Upper lobe of left lung (tissue), 4 donors: Measurements from ENCODE around the gene DPYD.

Experiments
- POLR2A ChIP-seq, 4 donors: fragments of 450-650 bp; IDR thresholded peaks; one replicate each; pipeline ENCODE4 v1.5.1; 2016 to 2017; ENCODE audit warnings: antibody characterized with exemption in 4 of 4, mild to moderate bottlenecking in 2 of 4
- POLR2AphosphoS5 ChIP-seq, 2 donors: sonication (generic); formaldehyde crosslinking; IDR thresholded peaks; one replicate each; pipeline ENCODE4 v1.5.1; 2017; ENCODE audit warnings: antibody characterized with exemption in 2 of 2
- TF ChIP-seq, protein P1 (sequence below), 6 experiments: fragments of 450-650 bp in 4 of 6; fragments of 200-600 bp in 2 of 6; sonication (generic) in 2 of 6; IDR thresholded peaks; one replicate each; pipeline ENCODE4 v1.5.1; 2016 to 2019; ENCODE audit warnings: antibody characterized with exemption in 6 of 6

DNA sequence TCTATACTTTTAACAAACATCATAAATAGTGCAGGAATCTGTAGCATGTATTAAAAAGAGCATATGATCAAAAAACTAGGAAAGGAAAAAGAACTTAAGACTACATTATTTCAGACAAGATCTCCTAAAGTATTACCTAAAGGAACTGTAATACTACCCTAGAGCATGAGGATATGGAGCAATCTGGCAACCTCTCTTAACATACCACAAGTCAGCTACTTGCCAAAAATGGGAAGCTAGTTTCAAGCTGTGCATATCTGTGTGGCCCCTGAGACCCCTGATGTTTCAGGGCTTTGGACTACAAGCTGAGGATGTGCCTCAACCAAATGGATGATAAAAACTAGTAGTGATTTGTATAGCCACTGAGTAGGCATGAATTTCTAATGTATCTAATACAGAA is 673.6 kb downstream of the DPYD start:
- TF ChIP-seq POLR2A (IDR thresholded peaks at IDR 0.05), result no peak
- TF ChIP-seq, protein P1, sequence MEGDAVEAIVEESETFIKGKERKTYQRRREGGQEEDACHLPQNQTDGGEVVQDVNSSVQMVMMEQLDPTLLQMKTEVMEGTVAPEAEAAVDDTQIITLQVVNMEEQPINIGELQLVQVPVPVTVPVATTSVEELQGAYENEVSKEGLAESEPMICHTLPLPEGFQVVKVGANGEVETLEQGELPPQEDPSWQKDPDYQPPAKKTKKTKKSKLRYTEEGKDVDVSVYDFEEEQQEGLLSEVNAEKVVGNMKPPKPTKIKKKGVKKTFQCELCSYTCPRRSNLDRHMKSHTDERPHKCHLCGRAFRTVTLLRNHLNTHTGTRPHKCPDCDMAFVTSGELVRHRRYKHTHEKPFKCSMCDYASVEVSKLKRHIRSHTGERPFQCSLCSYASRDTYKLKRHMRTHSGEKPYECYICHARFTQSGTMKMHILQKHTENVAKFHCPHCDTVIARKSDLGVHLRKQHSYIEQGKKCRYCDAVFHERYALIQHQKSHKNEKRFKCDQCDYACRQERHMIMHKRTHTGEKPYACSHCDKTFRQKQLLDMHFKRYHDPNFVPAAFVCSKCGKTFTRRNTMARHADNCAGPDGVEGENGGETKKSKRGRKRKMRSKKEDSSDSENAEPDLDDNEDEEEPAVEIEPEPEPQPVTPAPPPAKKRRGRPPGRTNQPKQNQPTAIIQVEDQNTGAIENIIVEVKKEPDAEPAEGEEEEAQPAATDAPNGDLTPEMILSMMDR (IDR thresholded peaks at IDR 0.05), result no peak
- no peak for TF ChIP-seq POLR2AphosphoS5 (IDR thresholded peaks at IDR 0.05)
